A549 (cell line): ENCODE measurements around the gene RTL5.

Experiments
- MAFK ChIP-seq: fragments of 450-650 bp; IDR thresholded peaks from 2 replicates; pipeline ENCODE4 v1.6.1; 2014; ENCODE audit not compliant: partially characterized antibody
- POLR2A ChIP-seq: IDR thresholded peaks from 2 replicates; pipeline ENCODE4 v1.6.1; 2012; ENCODE audit warnings: mild to moderate bottlenecking, low read length

DNA sequence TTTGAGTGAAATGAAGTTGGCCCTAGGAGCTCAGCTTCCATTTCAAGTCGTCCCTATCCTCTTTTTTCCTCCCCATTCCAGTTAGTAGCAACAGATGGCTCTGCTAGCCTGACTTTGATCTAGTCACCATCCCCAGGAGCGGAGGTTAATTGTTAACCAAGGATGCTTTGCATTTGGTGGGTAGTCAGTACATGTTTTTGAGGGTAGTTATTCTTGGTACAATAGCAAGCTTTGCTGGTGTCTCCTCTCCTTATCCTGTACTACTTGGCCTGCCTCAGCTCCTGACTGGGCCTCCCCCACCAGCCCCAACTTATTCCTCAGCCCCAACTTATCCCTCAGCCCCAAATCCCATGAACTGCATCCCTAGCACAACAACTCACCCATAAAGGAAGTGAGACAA lies 14.8 kb upstream of the RTL5 start:
- TF ChIP-seq POLR2A (no peak), MAFK (no peak)
